Measurements from ENCODE around the gene GDE1.

DNA sequence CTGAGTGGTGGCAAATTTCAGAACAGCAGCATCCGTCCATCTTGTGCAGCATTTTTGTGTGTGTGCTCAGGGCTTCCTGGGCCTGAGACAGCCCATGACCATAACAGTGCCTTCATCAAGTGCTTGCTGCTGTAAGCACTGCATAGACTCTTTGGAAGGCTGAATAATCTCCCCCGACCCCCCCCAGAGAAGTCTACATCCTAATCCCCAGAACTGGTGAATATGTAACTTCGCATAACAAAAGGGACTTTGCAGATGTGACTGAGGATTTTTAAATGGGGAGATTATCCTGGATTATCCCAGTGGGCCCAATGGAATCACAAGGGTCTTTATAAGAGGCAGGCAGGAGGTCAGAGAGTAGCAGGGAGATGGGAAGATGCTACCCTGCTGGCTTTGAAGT, 53.6 kb downstream of the GDE1 start:
- TF ChIP-seq NFYB (CRISPR knock-in tag; conservative IDR thresholded peaks at IDR 0.05; ENCODE audit: low read depth), result no peak
- no peak for TF ChIP-seq ETV6 (CRISPR knock-in tag; IDR thresholded peaks at IDR 0.05)
- TF ChIP-seq, protein P1, sequence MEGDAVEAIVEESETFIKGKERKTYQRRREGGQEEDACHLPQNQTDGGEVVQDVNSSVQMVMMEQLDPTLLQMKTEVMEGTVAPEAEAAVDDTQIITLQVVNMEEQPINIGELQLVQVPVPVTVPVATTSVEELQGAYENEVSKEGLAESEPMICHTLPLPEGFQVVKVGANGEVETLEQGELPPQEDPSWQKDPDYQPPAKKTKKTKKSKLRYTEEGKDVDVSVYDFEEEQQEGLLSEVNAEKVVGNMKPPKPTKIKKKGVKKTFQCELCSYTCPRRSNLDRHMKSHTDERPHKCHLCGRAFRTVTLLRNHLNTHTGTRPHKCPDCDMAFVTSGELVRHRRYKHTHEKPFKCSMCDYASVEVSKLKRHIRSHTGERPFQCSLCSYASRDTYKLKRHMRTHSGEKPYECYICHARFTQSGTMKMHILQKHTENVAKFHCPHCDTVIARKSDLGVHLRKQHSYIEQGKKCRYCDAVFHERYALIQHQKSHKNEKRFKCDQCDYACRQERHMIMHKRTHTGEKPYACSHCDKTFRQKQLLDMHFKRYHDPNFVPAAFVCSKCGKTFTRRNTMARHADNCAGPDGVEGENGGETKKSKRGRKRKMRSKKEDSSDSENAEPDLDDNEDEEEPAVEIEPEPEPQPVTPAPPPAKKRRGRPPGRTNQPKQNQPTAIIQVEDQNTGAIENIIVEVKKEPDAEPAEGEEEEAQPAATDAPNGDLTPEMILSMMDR (IDR thresholded peaks at IDR 0.05), result no peak
